T-helper 2 cell treated with Interferon-gamma antibody and Interleukin-4, amounts not matched to agents 5 μg/mL and 100 μg/mL, for 36 hours (primary cell): Measurements from ENCODE around the gene DYRK3.

Source experiments
- DNase-seq: peaks from one replicate; pipeline ENCODE4 v3.0.0; 2021; ENCODE audit warnings: low spot score
- H3K27ac Mint-ChIP-seq: one replicate; pipeline ENCODE4 v1.8.0; 2021; ENCODE audit warnings: mild to moderate bottlenecking, mixed read lengths
- H3K27me3 Mint-ChIP-seq: one replicate; pipeline ENCODE4 v1.8.0; 2021; ENCODE audit warnings: low read depth, mixed read lengths
- H3K36me3 Mint-ChIP-seq: one replicate; pipeline ENCODE4 v1.8.0; 2021; ENCODE audit warnings: low read depth, mixed read lengths
- H3K4me1 Mint-ChIP-seq: one replicate; pipeline ENCODE4 v1.8.0; 2021; ENCODE audit warnings: low read depth, mixed read lengths
- H3K4me3 Mint-ChIP-seq: one replicate; pipeline ENCODE4 v1.8.0; 2022; ENCODE audit warnings: mild to moderate bottlenecking, moderate library complexity, mixed read lengths
- H3K9me3 Mint-ChIP-seq: one replicate; pipeline ENCODE4 v1.8.0; 2021; ENCODE audit warnings: mixed read lengths

The DYRK3 gene

GRCh38 chr1:206660136-206660535 is 24.8 kb downstream of the DYRK3 start:
- Mint-ChIP-seq H3K4me3 (no peak overlapping the region), H3K4me1 (peaks cover 14% of the 10 kb centered on the region), H3K27me3 (peaks cover 23% of the 10 kb centered on the region), H3K27ac (no peak overlapping the region), H3K36me3 (no peaks in the 10 kb centered on the region), H3K9me3 (no peaks in the 10 kb centered on the region)
- DNase-seq = no peak

GRCh38 chr1:206661161-206661820 is 26.0 kb downstream of the DYRK3 start:
- no peaks in the 10 kb centered on the region for H3K9me3 Mint-ChIP-seq
- no peaks in the 10 kb centered on the region for H3K36me3 Mint-ChIP-seq
- no peak for DNase-seq
- peaks cover 25% of the 10 kb centered on the region for H3K27me3 Mint-ChIP-seq
- peaks cover 14% of the 10 kb centered on the region for H3K4me1 Mint-ChIP-seq
- H3K4me3 Mint-ChIP-seq = no peak overlapping the region
- H3K27ac Mint-ChIP-seq = no peak overlapping the region

- Mint-ChIP-seq H3K36me3 (no peaks in the 10 kb centered on the region), H3K4me3 (no peak overlapping the region), H3K9me3 (no peaks in the 10 kb centered on the region), H3K4me1 (peaks cover 14% of the 10 kb centered on the region), H3K27me3 (peaks cover 20% of the 10 kb centered on the region), H3K27ac (no peak overlapping the region)
- no peak for DNase-seq
Measured at GRCh38 chr1:206662396-206663092, 27.2 kb downstream of the DYRK3 start.

GRCh38 chr1:206663362-206663761 is 28.0 kb downstream of the DYRK3 start:
- peaks cover 23% of the 10 kb centered on the region for H3K4me1 Mint-ChIP-seq
- H3K36me3 Mint-ChIP-seq = no peaks in the 10 kb centered on the region
- no peak overlapping the region for H3K4me3 Mint-ChIP-seq
- no peak overlapping the region for H3K27ac Mint-ChIP-seq
- no peak for DNase-seq
- H3K9me3 Mint-ChIP-seq = no peaks in the 10 kb centered on the region
- peaks cover 17% of the 10 kb centered on the region for H3K27me3 Mint-ChIP-seq

GRCh38 chr1:206663832-206664652 is 28.7 kb downstream of the DYRK3 start:
- Mint-ChIP-seq H3K27me3 (peaks cover 13% of the 10 kb centered on the region), H3K36me3 (no peaks in the 10 kb centered on the region), H3K27ac (no peak overlapping the region), H3K4me3 (peak overlapping the region; percentile 59), H3K9me3 (no peaks in the 10 kb centered on the region), H3K4me1 (peaks cover 23% of the 10 kb centered on the region)
- DNase-seq = peak; percentile 56

GRCh38 chr1:206664740-206665139 is 29.4 kb downstream of the DYRK3 start:
- H3K9me3 Mint-ChIP-seq = no peaks in the 10 kb centered on the region
- DNase-seq = no peak
- no peak overlapping the region for H3K4me3 Mint-ChIP-seq
- no peak overlapping the region for H3K27ac Mint-ChIP-seq
- H3K36me3 Mint-ChIP-seq = no peaks in the 10 kb centered on the region
- peaks cover 23% of the 10 kb centered on the region for H3K4me1 Mint-ChIP-seq
- H3K27me3 Mint-ChIP-seq = peaks cover 13% of the 10 kb centered on the region

- peaks cover 18% of the 10 kb centered on the region for H3K27me3 Mint-ChIP-seq
- no peaks in the 10 kb centered on the region for H3K9me3 Mint-ChIP-seq
- no peaks in the 10 kb centered on the region for H3K36me3 Mint-ChIP-seq
- no peak overlapping the region for H3K27ac Mint-ChIP-seq
- no peak for DNase-seq
- peaks cover 26% of the 10 kb centered on the region for H3K4me1 Mint-ChIP-seq
- H3K4me3 Mint-ChIP-seq = no peak overlapping the region
Measured at GRCh38 chr1:206666031-206666561, 30.8 kb downstream of the DYRK3 start.

- no peaks in the 10 kb centered on the region for H3K36me3 Mint-ChIP-seq
- H3K9me3 Mint-ChIP-seq = no peaks in the 10 kb centered on the region
- H3K4me3 Mint-ChIP-seq = no peak overlapping the region
- no peak for DNase-seq
- no peak overlapping the region for H3K27ac Mint-ChIP-seq
- H3K4me1 Mint-ChIP-seq = peaks cover 26% of the 10 kb centered on the region
- H3K27me3 Mint-ChIP-seq = peaks cover 18% of the 10 kb centered on the region
Measured at GRCh38 chr1:206666954-206667665, 31.8 kb downstream of the DYRK3 start.

GRCh38 chr1:206668351-206668750 is 33.0 kb downstream of the DYRK3 start:
- Mint-ChIP-seq H3K27me3 (peaks cover 13% of the 10 kb centered on the region), H3K27ac (peak overlapping the region; percentile 64), H3K4me3 (peak overlapping the region; percentile 25), H3K36me3 (no peaks in the 10 kb centered on the region), H3K4me1 (peaks cover 21% of the 10 kb centered on the region), H3K9me3 (no peaks in the 10 kb centered on the region)
- DNase-seq = no peak

- Mint-ChIP-seq H3K4me1 (peaks cover 19% of the 10 kb centered on the region), H3K36me3 (no peaks in the 10 kb centered on the region), H3K27me3 (peaks cover 13% of the 10 kb centered on the region), H3K9me3 (no peaks in the 10 kb centered on the region), H3K27ac (no peak overlapping the region), H3K4me3 (no peak overlapping the region)
- no peak for DNase-seq
Measured at GRCh38 chr1:206668874-206669410, 33.6 kb downstream of the DYRK3 start.

GRCh38 chr1:206672011-206672688 is 36.8 kb downstream of the DYRK3 start:
- Mint-ChIP-seq H3K36me3 (no peaks in the 10 kb centered on the region), H3K9me3 (no peaks in the 10 kb centered on the region), H3K4me1 (peaks cover 18% of the 10 kb centered on the region), H3K27me3 (peaks cover 7% of the 10 kb centered on the region), H3K4me3 (no peak overlapping the region), H3K27ac (no peak overlapping the region)
- no peak for DNase-seq

GRCh38 chr1:206672844-206673758 is 37.8 kb downstream of the DYRK3 start:
- DNase-seq = no peak
- H3K4me1 Mint-ChIP-seq = peaks cover 11% of the 10 kb centered on the region
- no peaks in the 10 kb centered on the region for H3K9me3 Mint-ChIP-seq
- no peak overlapping the region for H3K4me3 Mint-ChIP-seq
- no peak overlapping the region for H3K27ac Mint-ChIP-seq
- H3K36me3 Mint-ChIP-seq = no peaks in the 10 kb centered on the region
- peaks cover 5% of the 10 kb centered on the region for H3K27me3 Mint-ChIP-seq
